Endothelial cell of umbilical vein (primary cell): ENCODE results near the gene CHPF2. TPM values are rescaled to one million over a fixed set of nuclear protein-coding genes. Genes with fewer than 3 reads are reported as not detected.

ENCODE experiments used
- BruUV-seq: library from RNA; stranded (reverse); fragments of 400-500 nt; replicated peaks from 2 replicates; lab custom pipeline; 2021; lab: Mats Ljungman, UMichigan
- CTCF ChIA-PET: fragments of 300-600, 350-600 bp; sonication (Branson Sonifier 250); formaldehyde crosslinking; loops from one replicate; lab custom pipeline; 2021; ENCODE audit warnings: antibody characterized with exemption, inconsistent platforms; lab: Charles Lee
- POLR2A ChIA-PET: fragments of 300-600, 350-600 bp; sonication (Branson Sonifier 250); formaldehyde crosslinking; loops from one replicate; lab custom pipeline; 2021; ENCODE audit warnings: antibody characterized with exemption, inconsistent platforms; lab: Charles Lee
- DNase-seq: peaks from one replicate; pipeline ENCODE4 v3.0.0-alpha.2; 2011; ENCODE audit warnings: low read depth, low spot score
- FAIRE-seq: peaks from 2 replicates; lab custom pipeline; 2011; peaks lifted over from hg19 to GRCh38; lab: Jason Lieb, UNC
- H2AFZ ChIP-seq: 2 replicates; pipeline ENCODE4 v1.6.0; 2012; ENCODE audit warnings: low read depth, low read length, control low read depth, inconsistent platforms
- H3K27ac ChIP-seq: 2 replicates; pipeline ENCODE4 v1.5.1; 2011; ENCODE audit warnings: low read depth, mild to moderate bottlenecking, control low read depth, low read length, moderate library complexity; ENCODE audit not compliant: insufficient read depth
- H3K27me3 ChIP-seq, 2 experiments: 2 replicates each; pipeline versions ENCODE4 v1.6.0 to v1.6.1; 2011; ENCODE audit warnings: low read length in 2 of 2, mixed read lengths in 1 of 2; ENCODE audit not compliant: control insufficient read depth in 2 of 2, insufficient read depth in 2 of 2
- H3K36me3 ChIP-seq, 2 experiments: 2 replicates in 1 of 2; 3 replicates in 1 of 2; pipeline ENCODE4 v1.5.1; 2011; ENCODE audit warnings: low read length in 2 of 2, mild to moderate bottlenecking in 1 of 2, moderate library complexity in 1 of 2; ENCODE audit not compliant: control insufficient read depth in 2 of 2, insufficient read depth in 2 of 2; ENCODE audit errors: extremely low read depth in 1 of 2
- H3K4me1 ChIP-seq: 3 replicates; pipeline ENCODE4 v1.5.1; 2011; ENCODE audit warnings: mild to moderate bottlenecking, low read length; ENCODE audit not compliant: control insufficient read depth, insufficient read depth; ENCODE audit errors: extremely low read depth
- H3K4me2 ChIP-seq: 2 replicates; pipeline ENCODE4 v1.6.1; 2011; ENCODE audit warnings: low read length, control low read depth, mixed read lengths; ENCODE audit not compliant: insufficient read depth
- H3K4me3 ChIP-seq, 3 experiments: fragments of 200-600 bp in 1 of 3; sonication (generic), shearing (Covaris generic) in 1 of 3; replicated peaks in 1 of 3; 2 replicates each; pipeline ENCODE4 v1.5.1; 2011 to 2016; ENCODE audit warnings: control low read depth in 3 of 3, low read length in 3 of 3, mild to moderate bottlenecking in 2 of 3, inconsistent platforms in 1 of 3, low read depth in 1 of 3, moderate library complexity in 1 of 3; ENCODE audit not compliant: insufficient read depth in 1 of 3
- H3K79me2 ChIP-seq: 2 replicates; pipeline ENCODE4 v1.6.0; 2012; ENCODE audit warnings: low read length, inconsistent platforms; ENCODE audit not compliant: control insufficient read depth, insufficient read depth
- H3K9ac ChIP-seq: replicated peaks from 2 replicates; pipeline ENCODE3; 2011; ENCODE audit warnings: low read length, control low read depth; ENCODE audit not compliant: insufficient read depth; ENCODE audit errors: extremely low read depth
- H3K9me1 ChIP-seq: replicated peaks from 3 replicates; pipeline ENCODE4 v1.6.0; 2011; ENCODE audit warnings: mild to moderate bottlenecking, low read length; ENCODE audit not compliant: control insufficient read depth, insufficient read depth; ENCODE audit errors: extremely low read depth
- H3K9me3 ChIP-seq: replicated peaks from 2 replicates; pipeline ENCODE4 v1.5.1; 2012; ENCODE audit warnings: low read length, inconsistent platforms; ENCODE audit not compliant: control insufficient read depth, insufficient read depth
- H4K20me1 ChIP-seq: replicated peaks from 2 replicates; pipeline ENCODE3; 2011; ENCODE audit warnings: mild to moderate bottlenecking, low read length; ENCODE audit not compliant: control insufficient read depth, insufficient read depth; ENCODE audit errors: extremely low read depth
- EZH2 ChIP-seq: IDR thresholded peaks from 2 replicates; pipeline ENCODE4 v1.6.1; 2012; ENCODE audit warnings: borderline replicate concordance, low read depth, mild to moderate bottlenecking, moderate library complexity, low read length, inconsistent platforms; ENCODE audit not compliant: severe bottlenecking
- FOS ChIP-seq: IDR thresholded peaks from 2 replicates; pipeline ENCODE4 v1.6.1; 2011; ENCODE audit warnings: mild to moderate bottlenecking, low read length, moderate library complexity, borderline replicate concordance; ENCODE audit not compliant: insufficient read depth
- GATA2 ChIP-seq: IDR thresholded peaks from 2 replicates; pipeline ENCODE4 v1.7.0; 2011; ENCODE audit warnings: low read depth, mild to moderate bottlenecking, moderate library complexity, mixed read lengths, low read length; ENCODE audit not compliant: insufficient read length, insufficient read depth
- JUN ChIP-seq: IDR thresholded peaks from 2 replicates; pipeline ENCODE4 v1.6.1; 2011; ENCODE audit warnings: borderline replicate concordance, low read depth; ENCODE audit not compliant: insufficient read length, insufficient read depth
- MYC ChIP-seq: IDR thresholded peaks from one replicate; pipeline ENCODE4 v1.6.1; 2011; ENCODE audit warnings: mild to moderate bottlenecking, low read depth, low read length
- POLR2A ChIP-seq: IDR thresholded peaks from 2 replicates; pipeline ENCODE4 v1.6.1; 2012; ENCODE audit warnings: low read depth, mild to moderate bottlenecking, control low read depth, low read length
- POLR2AphosphoS5 ChIP-seq: IDR thresholded peaks from 2 replicates; pipeline ENCODE4 v1.6.1; 2012; ENCODE audit warnings: low read depth, mild to moderate bottlenecking, control low read depth, low read length, moderate library complexity; ENCODE audit not compliant: insufficient read depth
- dilution Hi-C: fragments of 300-500 bp; cut with MboI; formaldehyde crosslinking; loops from one replicate; pipeline ENCODE4 v1.15.0; 2019; ENCODE audit warnings: low sequenced_read_pairs; ENCODE audit not compliant: extremely low pct_ligation_motif_present
- intact Hi-C: fragments of 100-400 bp; cut with micrococcal nuclease; formaldehyde crosslinking; loops from one replicate; pipeline ENCODE4 v1.10.0; 2022
- polyA plus RNA-seq, 4 experiments: library from polyadenylated mRNA; depleted of rRNA in 3 of 4; stranded (reverse) in 3 of 4; unstranded in 1 of 4; fragments of >200 nt; gene quantifications; 2 replicates each; pipeline versions ENCODE4 v1.2.1 to v1.2.3, GENCODE V29; 2011 to 2012; ENCODE audit warnings: missing spikeins in 1 of 4
- total RNA-seq: library from RNA; stranded (reverse); gene quantifications from 2 replicates; pipeline ENCODE4 v1.2.3, GENCODE V29; 2021
- TF ChIP-seq, protein P1 (sequence below), 2 donors: IDR thresholded peaks; 1 replicate in 1 of 2; 2 replicates in 1 of 2; pipeline ENCODE4 v1.5.1; 2011; ENCODE audit warnings: low read length in 2 of 2, mild to moderate bottlenecking in 2 of 2, moderate library complexity in 2 of 2, control low read depth in 1 of 2, inconsistent platforms in 1 of 2, low read depth in 1 of 2; ENCODE audit not compliant: insufficient read depth in 1 of 2; ENCODE audit errors: extremely low read depth in 1 of 2
- TF ChIP-seq, protein P2 (sequence below): IDR thresholded peaks from 2 replicates; pipeline ENCODE4 v1.6.1; 2011; ENCODE audit not compliant: insufficient read depth, insufficient read length

Gene CHPF2
- total and polyA plus RNA-seq, 2 donors (not counting 3 experiments of a cell fraction or from before 2014, with no cell fraction given): 72.8 to 75.0 TPM

DNA sequence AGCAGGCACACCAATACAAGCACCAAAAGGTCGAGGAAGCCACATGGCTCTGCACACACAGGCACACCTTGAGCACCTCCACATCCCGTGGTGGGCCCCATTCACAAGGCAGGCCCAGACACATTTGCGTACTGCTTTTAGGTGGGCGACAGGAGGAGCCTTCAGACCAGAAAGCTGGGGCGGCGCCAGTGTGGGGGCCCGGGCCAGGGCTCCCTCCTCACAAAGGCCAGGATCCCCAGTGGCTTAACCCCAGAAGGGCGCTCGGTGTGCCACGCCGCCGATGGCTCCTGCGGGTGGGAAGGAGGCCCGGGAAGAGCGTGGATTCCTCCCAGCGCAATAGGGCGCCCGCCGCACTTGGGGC, 19.0 kb downstream of the CHPF2 start:
- no peak overlapping the region for H3K9ac ChIP-seq
- no peaks in the 10 kb centered on the region for H3K9me1 ChIP-seq
- H3K79me2 ChIP-seq: no peaks in the 10 kb centered on the region
- no peaks in the 10 kb centered on the region for H3K27me3 ChIP-seq
- ChIA-PET POLR2A (no interaction called here), CTCF (interaction anchor here (0.6 to 2.6 kb wide), 3 partner anchors 8 to 53 kb away, joined by 3 to 14 read pairs (median 3); no protein-coding TSS in a partner anchor)
- H3K4me3 ChIP-seq: peak overlapping the region in 1 of 3 experiments; percentile 44
- TF ChIP-seq, protein P1, sequence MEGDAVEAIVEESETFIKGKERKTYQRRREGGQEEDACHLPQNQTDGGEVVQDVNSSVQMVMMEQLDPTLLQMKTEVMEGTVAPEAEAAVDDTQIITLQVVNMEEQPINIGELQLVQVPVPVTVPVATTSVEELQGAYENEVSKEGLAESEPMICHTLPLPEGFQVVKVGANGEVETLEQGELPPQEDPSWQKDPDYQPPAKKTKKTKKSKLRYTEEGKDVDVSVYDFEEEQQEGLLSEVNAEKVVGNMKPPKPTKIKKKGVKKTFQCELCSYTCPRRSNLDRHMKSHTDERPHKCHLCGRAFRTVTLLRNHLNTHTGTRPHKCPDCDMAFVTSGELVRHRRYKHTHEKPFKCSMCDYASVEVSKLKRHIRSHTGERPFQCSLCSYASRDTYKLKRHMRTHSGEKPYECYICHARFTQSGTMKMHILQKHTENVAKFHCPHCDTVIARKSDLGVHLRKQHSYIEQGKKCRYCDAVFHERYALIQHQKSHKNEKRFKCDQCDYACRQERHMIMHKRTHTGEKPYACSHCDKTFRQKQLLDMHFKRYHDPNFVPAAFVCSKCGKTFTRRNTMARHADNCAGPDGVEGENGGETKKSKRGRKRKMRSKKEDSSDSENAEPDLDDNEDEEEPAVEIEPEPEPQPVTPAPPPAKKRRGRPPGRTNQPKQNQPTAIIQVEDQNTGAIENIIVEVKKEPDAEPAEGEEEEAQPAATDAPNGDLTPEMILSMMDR (IDR thresholded peaks at IDR 0.05; ENCODE audit: extremely low read depth in 1 of 2, insufficient read depth in 1 of 2, low read depth in 1 of 2, low read length in 2 of 2): no peak
- no peak for TF ChIP-seq GATA2
- no peak for TF ChIP-seq MYC
- TF ChIP-seq, protein P2, sequence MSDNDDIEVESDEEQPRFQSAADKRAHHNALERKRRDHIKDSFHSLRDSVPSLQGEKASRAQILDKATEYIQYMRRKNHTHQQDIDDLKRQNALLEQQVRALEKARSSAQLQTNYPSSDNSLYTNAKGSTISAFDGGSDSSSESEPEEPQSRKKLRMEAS: no peak
- no peak for TF ChIP-seq JUN
- no peak for TF ChIP-seq POLR2A
- no peak for TF ChIP-seq FOS
- no peak for TF ChIP-seq EZH2
- TF ChIP-seq POLR2AphosphoS5: no peak
- no TSS peak for BruUV-seq
- H2AFZ ChIP-seq: peak overlapping the region; percentile 32
- no peaks in the 10 kb centered on the region for H4K20me1 ChIP-seq
- intact Hi-C loops: no loop called here
- H3K4me1 ChIP-seq: peaks cover 10% of the 10 kb centered on the region
- no peak overlapping the region for H3K4me2 ChIP-seq
- H3K27ac ChIP-seq: no peak overlapping the region
- no peaks in the 10 kb centered on the region for H3K9me3 ChIP-seq
- dilution Hi-C loops: no loop called here
- FAIRE-seq (no peak), DNase-seq (peak; percentile 19)
- H3K36me3 ChIP-seq: no peaks in the 10 kb centered on the region
